B cell (primary cell): Measurements from ENCODE around the gene SELENOP. TPM values are rescaled to one million over a fixed set of nuclear protein-coding genes. Genes with fewer than 3 reads are reported as not detected.

ENCODE experiments used
- ATAC-seq: fragments of 200-7000 bp; cut with Tn5 transposase; one replicate; pipeline ENCODE4 v1.10.0; 2021; ENCODE audit warnings: low read depth, mild to moderate bottlenecking, moderate number of reproducible peaks, moderate library complexity
- CTCF ChIA-PET: fragments of 350-600 bp; sonication (Branson Sonifier 250); formaldehyde crosslinking; loops from one replicate; lab custom pipeline; 2021; ENCODE audit warnings: antibody characterized with exemption, inconsistent platforms; lab: Charles Lee
- POLR2A ChIA-PET: fragments of 350-600 bp; sonication (Branson Sonifier 250); formaldehyde crosslinking; loops from one replicate; lab custom pipeline; 2021; ENCODE audit warnings: antibody characterized with exemption; lab: Charles Lee
- DNase-seq: peaks from one replicate; pipeline ENCODE4 v3.0.0; 2013
- H2AFZ ChIP-seq: 2 replicates; pipeline ENCODE4 v1.6.1; 2012; ENCODE audit warnings: mild to moderate bottlenecking, low read depth, low read length; ENCODE audit not compliant: insufficient read depth, poor library complexity, severe bottlenecking
- H3K27ac ChIP-seq, 2 donors: 1 replicate in 1 of 2; 2 replicates in 1 of 2; pipeline ENCODE4 v1.5.1; 2012 to 2013; ENCODE audit warnings: low read length in 2 of 2, mild to moderate bottlenecking in 2 of 2, moderate library complexity in 1 of 2
- H3K27me3 ChIP-seq, 4 experiments: fragments of 200-600 bp in 1 of 4; sonication (generic) in 1 of 4; replicated peaks in 1 of 4; 1 replicate in 2 of 4; 2 replicates in 2 of 4; pipeline versions ENCODE4 v1.6.1 to v1.7.0; 2013 to 2016; ENCODE audit warnings: low read length in 3 of 4, mild to moderate bottlenecking in 2 of 4, mixed read lengths in 1 of 4, moderate library complexity in 1 of 4; ENCODE audit not compliant: insufficient read depth in 4 of 4, control insufficient read depth in 3 of 4; ENCODE audit errors: control extremely low read depth in 1 of 4
- H3K36me3 ChIP-seq, 2 experiments: replicated peaks in 1 of 2; 1 replicate in 1 of 2; 2 replicates in 1 of 2; pipeline versions ENCODE4 v1.6.1 to v1.7.1; 2013; ENCODE audit warnings: low read length in 1 of 2; ENCODE audit not compliant: insufficient read depth in 2 of 2, control insufficient read depth in 1 of 2; ENCODE audit errors: control extremely low read depth in 1 of 2, extremely low read depth in 1 of 2
- H3K4me1 ChIP-seq, 2 donors: fragments of 200-600 bp in 1 of 2; sonication (generic) in 1 of 2; 1 replicate in 1 of 2; 2 replicates in 1 of 2; pipeline versions ENCODE4 v1.5.1 to v1.6.1; 2013 to 2017; ENCODE audit warnings: low read length in 2 of 2; ENCODE audit not compliant: control insufficient read depth in 2 of 2, insufficient read depth in 2 of 2
- H3K4me2 ChIP-seq: replicated peaks from 2 replicates; pipeline ENCODE3; 2012; ENCODE audit warnings: mild to moderate bottlenecking, low read depth, low read length; ENCODE audit not compliant: poor library complexity, severe bottlenecking
- H3K4me3 ChIP-seq, 5 experiments: fragments of 200-600 bp in 1 of 5; sonication (generic) in 1 of 5; 1 replicate in 3 of 5; 2 replicates in 2 of 5; pipeline versions ENCODE4 v1.5.1 to v1.7.0; 2011 to 2016; ENCODE audit warnings: low read length in 4 of 5, mild to moderate bottlenecking in 4 of 5, low read depth in 2 of 5, control low read depth in 1 of 5, moderate library complexity in 1 of 5; ENCODE audit not compliant: insufficient read depth in 1 of 5; ENCODE audit errors: control extremely low read depth in 1 of 5, extremely low read depth in 1 of 5
- H3K79me2 ChIP-seq: fragments of 200-600 bp; sonication (generic); one replicate; pipeline ENCODE4 v1.6.0; 2016; ENCODE audit warnings: low read length; ENCODE audit not compliant: control insufficient read depth, insufficient read depth
- H3K9ac ChIP-seq: fragments of 200-600 bp; sonication (generic); 2 replicates; pipeline ENCODE4 v1.6.1; 2017; ENCODE audit warnings: mild to moderate bottlenecking, low read length, moderate library complexity
- H3K9me3 ChIP-seq, 3 donors: one replicate each; pipeline versions ENCODE4 v1.6.1 to v1.7.1; 2013; ENCODE audit warnings: low read length in 2 of 3; ENCODE audit not compliant: control insufficient read depth in 2 of 3, insufficient read depth in 1 of 3; ENCODE audit errors: control extremely low read depth in 1 of 3
- H4K20me1 ChIP-seq: 2 replicates; pipeline ENCODE4 v1.6.0; 2012; ENCODE audit warnings: mild to moderate bottlenecking, low read length; ENCODE audit not compliant: insufficient read depth, control insufficient read depth, poor library complexity, severe bottlenecking
- H3K27ac Mint-ChIP-seq: one replicate; pipeline ENCODE4 v1.8.0; 2021; ENCODE audit warnings: mixed read lengths
- H3K27me3 Mint-ChIP-seq: one replicate; pipeline ENCODE4 v1.8.0; 2021; ENCODE audit warnings: mixed read lengths
- H3K4me1 Mint-ChIP-seq: one replicate; pipeline ENCODE4 v1.8.0; 2021; ENCODE audit warnings: mixed read lengths
- H3K4me3 Mint-ChIP-seq: one replicate; pipeline ENCODE4 v1.8.0; 2021; ENCODE audit warnings: mixed read lengths
- H3K9me3 Mint-ChIP-seq: one replicate; pipeline ENCODE4 v1.8.0; 2022; ENCODE audit warnings: mixed read lengths; ENCODE audit not compliant: insufficient read depth
- EZH2 ChIP-seq: IDR thresholded peaks from 2 replicates; pipeline ENCODE4 v1.6.1; 2012; ENCODE audit warnings: borderline replicate concordance, low read depth, mild to moderate bottlenecking, moderate library complexity, low read length; ENCODE audit not compliant: insufficient read depth, poor library complexity, severe bottlenecking
- WGBS: methylation state at CpG from one replicate; pipeline ENCODE4 v1.1.5; 2013; ENCODE audit warnings: missing lambda C conversion rate; ENCODE audit not compliant: insufficient coverage; 5-methylcytosine and 5-hydroxymethylcytosine counted together
- intact Hi-C: fragments of 100-400 bp; cut with micrococcal nuclease; formaldehyde crosslinking; loops from one replicate; pipeline ENCODE4 v1.10.0; 2022
- polyA plus RNA-seq: library from polyadenylated mRNA; depleted of rRNA; stranded (reverse); fragments of >200 nt; gene quantifications from 2 replicates; pipeline ENCODE4 v1.2.3, GENCODE V29; 2012
- total RNA-seq, 2 donors: library from RNA; stranded (reverse); fragments of 120-200 nt in 1 of 2; gene quantifications; 1 replicate in 1 of 2; 2 replicates in 1 of 2; pipeline versions ENCODE4 v1.2.3 to v1.2.4, GENCODE V29; 2013 to 2022
- TF ChIP-seq, protein P1 (sequence below): fragments of 200-600 bp; IDR thresholded peaks from one replicate; pipeline ENCODE4 v1.8.0; 2022; ENCODE audit warnings: antibody characterized with exemption, mild to moderate bottlenecking

Gene SELENOP
- total and polyA plus RNA-seq, 2 donors (not counting 1 experiment from before 2014, with no cell fraction given), result 0.12 TPM; not detected in 1

DNA sequence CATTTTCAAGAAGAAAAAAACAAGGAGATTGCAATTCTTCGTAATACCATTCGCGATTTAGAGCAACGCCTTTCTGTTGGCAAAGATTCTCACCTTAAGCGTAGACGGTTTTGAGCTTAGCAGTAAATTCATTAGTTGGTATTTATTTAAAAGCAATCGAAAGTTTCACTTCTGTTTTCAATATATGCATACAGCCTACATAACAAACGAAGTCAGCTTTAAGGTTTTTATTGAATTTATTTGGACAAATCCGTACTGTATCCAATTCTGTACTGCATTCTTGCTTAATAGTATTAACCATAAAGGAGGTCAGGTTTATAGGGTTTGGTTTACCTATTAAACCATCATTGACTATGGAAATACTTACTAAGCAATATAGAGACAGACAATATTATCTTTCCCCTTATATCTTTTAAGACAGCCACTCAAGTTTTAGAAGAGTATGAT, 12.0 kb downstream of the SELENOP start:
- Mint-ChIP-seq H3K4me1 (no peaks in the 10 kb centered on the region), H3K27me3 (no peaks in the 10 kb centered on the region), H3K27ac (no peak overlapping the region), H3K4me3 (no peak overlapping the region), H3K9me3 (no peaks in the 10 kb centered on the region)
- ChIA-PET POLR2A (no interaction called here), CTCF (no interaction called here)
- Histone ChIP-seq H3K4me3 (no peak overlapping the region), H3K9ac (no peak overlapping the region), H2AFZ (no peak overlapping the region), H4K20me1 (no peaks in the 10 kb centered on the region), H3K36me3 (no peaks in the 10 kb centered on the region), H3K79me2 (no peaks in the 10 kb centered on the region), H3K4me1 (no peaks in the 10 kb centered on the region), H3K27me3 (no peaks in the 10 kb centered on the region), H3K9me3 (no peaks in the 10 kb centered on the region), H3K4me2 (no peak overlapping the region), H3K27ac (no peak overlapping the region)
- ATAC-seq (no peak), DNase-seq (no peak)
- TF ChIP-seq, protein P1, sequence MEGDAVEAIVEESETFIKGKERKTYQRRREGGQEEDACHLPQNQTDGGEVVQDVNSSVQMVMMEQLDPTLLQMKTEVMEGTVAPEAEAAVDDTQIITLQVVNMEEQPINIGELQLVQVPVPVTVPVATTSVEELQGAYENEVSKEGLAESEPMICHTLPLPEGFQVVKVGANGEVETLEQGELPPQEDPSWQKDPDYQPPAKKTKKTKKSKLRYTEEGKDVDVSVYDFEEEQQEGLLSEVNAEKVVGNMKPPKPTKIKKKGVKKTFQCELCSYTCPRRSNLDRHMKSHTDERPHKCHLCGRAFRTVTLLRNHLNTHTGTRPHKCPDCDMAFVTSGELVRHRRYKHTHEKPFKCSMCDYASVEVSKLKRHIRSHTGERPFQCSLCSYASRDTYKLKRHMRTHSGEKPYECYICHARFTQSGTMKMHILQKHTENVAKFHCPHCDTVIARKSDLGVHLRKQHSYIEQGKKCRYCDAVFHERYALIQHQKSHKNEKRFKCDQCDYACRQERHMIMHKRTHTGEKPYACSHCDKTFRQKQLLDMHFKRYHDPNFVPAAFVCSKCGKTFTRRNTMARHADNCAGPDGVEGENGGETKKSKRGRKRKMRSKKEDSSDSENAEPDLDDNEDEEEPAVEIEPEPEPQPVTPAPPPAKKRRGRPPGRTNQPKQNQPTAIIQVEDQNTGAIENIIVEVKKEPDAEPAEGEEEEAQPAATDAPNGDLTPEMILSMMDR, result no peak
- TF ChIP-seq EZH2, result no peak
- 100% methylated on average over 1 of the region's 9 CpGs for WGBS
- intact Hi-C loops, result no loop called here

DNA sequence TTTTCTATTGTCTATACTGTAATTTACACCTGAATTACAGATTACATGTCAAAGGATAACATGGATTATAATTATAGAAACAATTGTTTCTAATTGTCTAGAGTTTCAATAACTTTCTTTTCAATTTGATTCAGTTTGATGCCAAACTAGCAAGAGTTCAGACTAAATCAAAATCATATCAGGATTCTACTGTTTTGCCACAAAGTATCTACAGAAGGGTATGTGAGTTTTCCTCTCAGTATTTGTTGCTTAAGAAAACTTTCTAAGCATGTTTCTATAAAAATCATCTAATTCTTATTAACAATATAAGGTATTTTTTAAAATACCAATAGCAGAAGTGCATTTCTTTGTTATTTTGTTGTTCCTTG, 12.5 kb downstream of the SELENOP start:
- Histone ChIP-seq H3K27me3 (no peaks in the 10 kb centered on the region), H3K4me3 (no peak overlapping the region), H3K36me3 (no peaks in the 10 kb centered on the region), H3K27ac (no peak overlapping the region), H3K4me1 (no peaks in the 10 kb centered on the region), H3K9ac (no peak overlapping the region), H3K4me2 (no peak overlapping the region), H3K9me3 (no peaks in the 10 kb centered on the region), H4K20me1 (no peaks in the 10 kb centered on the region), H3K79me2 (no peaks in the 10 kb centered on the region), H2AFZ (no peak overlapping the region)
- POLR2A ChIA-PET, result no interaction called here
- DNase-seq, result no peak
- Mint-ChIP-seq H3K4me1 (no peaks in the 10 kb centered on the region), H3K9me3 (no peaks in the 10 kb centered on the region), H3K27me3 (no peaks in the 10 kb centered on the region), H3K27ac (no peak overlapping the region), H3K4me3 (no peak overlapping the region)
- TF ChIP-seq EZH2, result no peak
- TF ChIP-seq, protein P1, result no peak
- intact Hi-C loops, result no loop called here
- no peak for ATAC-seq
- CTCF ChIA-PET, result no interaction called here
